Type B pancreatic cell (in vitro differentiated cells): Measurements from ENCODE around the gene RNF224. TPM values are rescaled to one million over a fixed set of nuclear protein-coding genes. Genes with fewer than 3 reads are reported as not detected.

Source experiments
- DNase-seq: peaks from one replicate; pipeline ENCODE4 v3.0.0; 2021; ENCODE audit warnings: mixed read lengths; ENCODE audit not compliant: unreplicated experiment; ENCODE audit errors: extremely low spot score
- H3K27ac Mint-ChIP-seq: 2 replicates; pipeline ENCODE4 v1.8.0; 2021; ENCODE audit warnings: mild to moderate bottlenecking, mixed read lengths
- H3K27me3 Mint-ChIP-seq: 2 replicates; pipeline ENCODE4 v1.8.0; 2021; ENCODE audit warnings: mixed read lengths
- H3K36me3 Mint-ChIP-seq: 2 replicates; pipeline ENCODE4 v1.8.0; 2021; ENCODE audit warnings: mixed read lengths
- H3K4me1 Mint-ChIP-seq: one replicate; pipeline ENCODE4 v1.8.0; 2021; ENCODE audit warnings: mixed read lengths; ENCODE audit not compliant: unreplicated experiment
- H3K4me3 Mint-ChIP-seq: 2 replicates; pipeline ENCODE4 v1.8.0; 2021; ENCODE audit warnings: mild to moderate bottlenecking, mixed read lengths
- H3K9me3 Mint-ChIP-seq: 2 replicates; pipeline ENCODE4 v1.8.0; 2021; ENCODE audit warnings: mixed read lengths
- CTCF ChIP-seq: fragments of 200-600 bp; sonication (generic); conservative IDR thresholded peaks from 2 replicates; pipeline ENCODE4 v1.5.0; 2021; ENCODE audit warnings: antibody characterized with exemption, mild to moderate bottlenecking
- total RNA-seq: library from RNA; stranded (reverse); gene quantifications from 2 replicates; pipeline ENCODE4 v1.2.1, GENCODE V29; 2021; ENCODE audit warnings: low replicate concordance

The RNF224 gene
- total RNA-seq, 1 donor from 2014 or later, result 0.48 TPM

DNA sequence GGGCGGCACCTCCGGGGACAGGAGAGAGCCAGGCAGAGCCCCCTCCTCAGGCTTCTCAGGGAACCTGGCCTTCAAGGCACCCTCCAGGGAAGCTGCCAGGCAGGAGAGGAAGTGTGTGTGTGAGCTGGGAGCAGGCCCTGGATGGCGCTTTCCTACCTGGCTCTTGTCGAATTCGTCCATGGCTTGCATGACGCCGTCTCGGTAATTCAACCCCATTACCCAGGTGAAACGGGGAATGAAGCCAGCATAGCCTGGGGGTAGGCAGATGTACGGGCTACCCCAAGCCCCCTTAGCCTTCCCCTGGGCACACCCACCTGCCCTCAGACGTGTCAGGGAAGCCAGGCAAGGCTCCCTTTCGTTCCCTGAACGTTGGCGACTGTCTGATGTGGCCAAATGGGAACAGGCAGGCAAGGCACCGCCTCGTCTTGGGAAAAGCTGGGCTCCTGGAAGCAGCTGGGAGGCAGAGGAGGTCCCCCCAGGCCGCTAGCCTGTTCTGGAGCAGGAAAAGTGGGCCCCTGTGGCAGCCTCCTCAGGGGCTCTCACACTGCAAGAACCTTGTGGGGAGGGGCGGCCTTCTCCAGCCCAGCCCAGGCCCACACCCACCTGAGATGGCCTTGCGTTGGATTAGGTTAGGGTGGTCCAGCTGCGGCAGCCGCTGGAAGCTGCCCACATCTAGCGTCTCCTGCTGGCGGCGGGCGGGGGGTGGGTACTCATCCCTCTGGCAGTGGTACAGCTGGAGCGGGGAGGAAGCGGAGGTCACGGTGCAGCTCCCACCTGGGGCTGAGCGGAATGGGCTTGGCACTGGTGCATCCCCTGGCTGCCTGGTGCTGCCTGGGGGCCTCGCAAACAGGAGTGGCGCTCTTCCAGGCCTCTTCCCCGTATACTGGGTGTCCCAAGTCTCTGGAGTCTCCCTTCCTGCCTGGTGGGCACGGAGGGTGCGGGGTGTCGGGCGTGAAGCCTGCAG, 17.5 kb downstream of the RNF224 start:
- Mint-ChIP-seq H3K9me3 (no peaks in the 10 kb centered on the region), H3K36me3 (peaks cover 17% of the 10 kb centered on the region), H3K27me3 (peaks cover 4% of the 10 kb centered on the region), H3K4me1 (peaks cover 26% of the 10 kb centered on the region), H3K4me3 (peak overlapping the region; percentile 34), H3K27ac (peak overlapping the region; percentile 51)
- DNase-seq, result no peak
- TF ChIP-seq CTCF, result no peak

DNA sequence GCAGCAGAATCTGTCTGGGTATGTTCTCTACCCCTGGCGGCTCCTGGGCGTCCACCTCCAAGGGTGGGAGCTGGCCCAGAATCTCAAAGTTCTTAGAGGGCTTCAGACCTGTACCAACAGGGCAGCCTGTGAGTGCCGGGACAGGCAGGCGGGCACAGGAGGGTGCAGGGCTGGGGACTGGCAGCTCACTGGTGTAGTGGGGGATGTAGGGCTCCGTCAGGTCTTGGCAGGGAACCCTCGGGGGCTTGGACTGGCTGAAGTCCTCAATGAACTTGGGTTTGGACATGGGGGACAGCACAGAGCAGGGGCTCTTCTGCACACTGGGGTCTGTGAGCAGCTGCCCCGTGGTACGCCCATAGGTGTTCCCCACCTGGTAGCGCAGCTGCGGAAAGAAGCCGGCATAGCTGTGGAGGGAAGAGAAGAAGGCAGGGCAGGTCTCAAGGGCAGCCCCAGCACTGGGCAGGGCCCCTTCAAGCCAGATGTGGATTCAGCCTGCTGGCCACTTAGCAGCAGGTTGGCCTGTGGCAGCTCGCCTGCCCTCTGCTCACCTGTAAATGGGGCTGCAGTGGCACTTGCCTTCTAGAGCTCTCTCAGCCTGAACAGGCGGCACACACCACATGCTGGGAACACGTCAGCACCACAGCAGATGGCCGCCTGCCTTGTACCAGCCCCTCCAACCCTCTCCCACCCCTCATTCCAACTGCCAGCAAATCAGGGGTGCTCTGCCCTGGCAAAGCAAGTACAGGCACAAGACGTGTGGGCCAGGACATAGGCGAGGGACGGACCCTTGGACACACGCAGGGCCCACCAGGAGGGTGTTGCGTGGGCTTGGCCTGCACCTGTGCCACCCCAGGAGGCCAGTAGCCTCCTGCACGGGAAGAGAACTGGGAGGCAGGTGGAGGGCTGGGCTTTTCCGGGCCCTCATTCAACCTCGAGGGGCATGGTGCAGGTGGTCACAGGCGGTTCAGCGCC, 18.4 kb downstream of the RNF224 start:
- Mint-ChIP-seq H3K36me3 (peaks cover 17% of the 10 kb centered on the region), H3K4me1 (peaks cover 26% of the 10 kb centered on the region), H3K4me3 (peak overlapping the region; percentile 34), H3K9me3 (no peaks in the 10 kb centered on the region), H3K27me3 (peaks cover 4% of the 10 kb centered on the region), H3K27ac (no peak overlapping the region)
- no peak for TF ChIP-seq CTCF
- DNase-seq, result no peak

- no peak for TF ChIP-seq CTCF
- DNase-seq, result no peak
- Mint-ChIP-seq H3K36me3 (peaks cover 11% of the 10 kb centered on the region), H3K27ac (no peak overlapping the region), H3K9me3 (no peaks in the 10 kb centered on the region), H3K4me3 (no peak overlapping the region), H3K4me1 (peaks cover 20% of the 10 kb centered on the region), H3K27me3 (no peaks in the 10 kb centered on the region)
Observed at GRCh38 chr9:137247135-137247915, 20.0 kb downstream of the RNF224 start.

DNA sequence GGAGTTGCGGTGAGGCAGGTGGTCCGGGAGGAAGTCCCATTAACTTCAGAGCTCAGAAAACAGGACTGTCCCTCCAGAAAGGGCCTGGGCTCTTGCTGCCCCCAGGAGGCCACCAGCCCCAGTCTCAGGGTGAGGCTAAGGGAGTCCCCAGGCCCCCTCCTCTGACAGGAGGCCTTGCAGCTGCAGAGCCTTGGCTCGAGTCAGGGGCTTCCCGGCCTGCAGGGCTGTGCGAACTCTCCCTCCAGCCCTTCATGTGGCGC, 20.5 kb downstream of the RNF224 start:
- no peaks in the 10 kb centered on the region for H3K9me3 Mint-ChIP-seq
- no peaks in the 10 kb centered on the region for H3K27me3 Mint-ChIP-seq
- peaks cover 5% of the 10 kb centered on the region for H3K36me3 Mint-ChIP-seq
- peaks cover 15% of the 10 kb centered on the region for H3K4me1 Mint-ChIP-seq
- DNase-seq, result no peak
- TF ChIP-seq CTCF, result no peak
- no peak overlapping the region for H3K27ac Mint-ChIP-seq
- H3K4me3 Mint-ChIP-seq, result no peak overlapping the region
